ACHN (cell line): Measurements from ENCODE around the gene AIPL1.
A peak's percentile ranks its signal among the peaks of the same experiment; 100 is the strongest.
"Not testable (repeated sequence)": the region's sequence is repeated elsewhere in the genome, so short reads cannot be mapped to it uniquely, and the experiment has no call there.

Experiments
- DNase-seq: peaks from one replicate; pipeline ENCODE4 v3.0.0-alpha.2; 2015
- in situ Hi-C: cut with HindIII; loops from 2 replicates; pipeline ENCODE4 v1.10.0; 2017; ENCODE audit warnings: low sequenced_read_pairs, low pct_ligation_motif_present, low pct_unique_long_range_greater_than_20kb

Gene AIPL1

GRCh38 chr17:6435051-6435450, at the start of gene AIPL1:
Gene AIPL1, minus strand, starts transcription at chr17:6435121. Its CDS starts 17 bp downstream, at chr17:6435104.
- DNase-seq = no peak
- in situ Hi-C loops = no loop called here

GRCh38 chr17:6483507-6483906, 48.6 kb upstream of the AIPL1 start:
- DNase-seq = no peak
- in situ Hi-C loops = no loop called here

DNA sequence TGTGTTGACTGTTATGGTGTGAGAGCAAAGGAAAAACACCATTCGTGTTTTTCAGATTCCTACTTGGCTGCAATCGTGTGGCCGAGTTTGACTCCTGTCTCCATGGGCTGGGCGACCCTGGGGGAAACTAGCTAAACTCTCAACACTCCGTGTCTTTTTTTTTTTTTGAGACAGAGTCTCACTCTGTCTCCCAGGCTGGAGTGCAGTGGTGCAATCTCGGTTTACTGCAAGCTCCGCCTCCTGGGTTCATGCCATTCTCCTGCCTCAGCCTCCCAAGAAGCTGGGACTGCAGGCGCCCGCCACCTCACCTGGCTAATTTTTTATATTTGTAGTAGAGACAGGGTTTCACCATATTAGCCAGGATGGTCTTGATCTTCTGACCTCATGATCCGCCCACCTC, 47.9 kb upstream of the AIPL1 start:
- DNase-seq, in situ Hi-C loops: not testable (repeated sequence)

DNA sequence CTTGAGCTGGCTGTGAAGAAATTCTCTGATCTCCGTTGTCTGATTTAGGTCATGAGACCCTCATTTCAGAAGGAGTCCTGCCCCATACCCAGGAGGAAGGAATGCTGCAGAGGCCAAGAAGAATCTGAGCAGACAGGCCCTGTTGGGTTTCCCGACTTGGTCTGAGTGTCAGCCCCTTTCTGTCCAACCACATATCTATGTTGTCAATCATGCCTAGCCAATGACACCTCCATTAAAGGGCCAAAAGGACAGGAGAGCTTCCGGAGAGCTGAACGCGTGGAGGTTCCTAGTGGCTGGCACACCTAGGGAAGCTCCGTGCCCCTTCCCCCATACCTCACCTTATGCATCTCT, 47.2 kb upstream of the AIPL1 start:
- DNase-seq = no peak
- in situ Hi-C loops = no loop called here

DNA sequence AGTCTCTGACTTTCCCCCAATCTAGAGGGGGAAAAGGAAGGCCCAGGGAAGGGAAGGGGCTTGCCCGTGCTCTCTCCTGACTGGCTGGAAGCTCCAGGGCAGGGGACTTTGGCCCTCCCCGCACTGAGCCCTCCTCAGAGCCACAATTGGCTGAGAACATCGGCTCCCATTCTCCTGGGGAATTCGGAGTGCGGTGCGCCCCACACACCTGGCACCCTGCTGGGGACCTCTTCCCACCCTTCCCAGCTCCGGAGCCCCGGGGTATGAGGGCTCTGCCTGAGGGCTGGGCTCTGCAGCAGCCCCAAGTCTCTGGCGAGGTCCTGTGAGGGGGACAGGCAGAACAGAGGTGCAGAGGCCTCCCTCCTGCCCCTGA, 45.4 kb upstream of the AIPL1 start:
- in situ Hi-C loops = no loop called here
- DNase-seq = no peak

DNA sequence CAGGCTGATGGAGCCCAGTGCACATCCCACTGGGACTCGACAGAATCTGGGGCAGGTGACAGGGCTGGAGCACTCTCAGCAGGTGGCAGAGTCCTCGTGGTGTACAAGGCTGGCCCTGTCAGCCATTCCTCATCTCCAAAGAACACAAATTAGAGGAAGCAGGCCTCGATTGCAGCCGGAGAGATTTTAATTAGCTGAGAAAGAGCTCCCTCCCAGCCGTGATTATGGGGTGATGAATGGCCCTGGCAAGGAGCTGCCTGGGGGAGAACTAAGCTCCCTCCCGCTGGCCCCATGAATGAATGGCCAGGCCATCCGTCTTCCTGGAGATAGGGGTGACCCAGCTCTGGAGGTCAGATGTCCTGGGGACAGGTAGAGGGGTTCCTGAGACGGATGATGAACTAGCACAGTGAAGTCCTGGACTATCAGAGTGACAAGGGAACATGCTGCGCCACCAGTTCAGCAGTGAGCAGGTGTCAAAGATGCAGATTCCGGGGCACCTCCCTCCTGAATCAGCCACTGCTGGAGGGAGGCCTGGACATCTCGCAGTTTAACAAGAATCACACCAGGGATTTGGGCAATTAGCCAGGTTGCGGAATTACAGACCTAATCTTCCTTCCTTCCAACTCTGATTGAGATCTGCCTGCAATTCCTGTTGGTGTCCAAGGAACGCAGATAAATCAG, 44.8 kb upstream of the AIPL1 start:
- in situ Hi-C loops = no loop called here
- DNase-seq = no peak

DNA sequence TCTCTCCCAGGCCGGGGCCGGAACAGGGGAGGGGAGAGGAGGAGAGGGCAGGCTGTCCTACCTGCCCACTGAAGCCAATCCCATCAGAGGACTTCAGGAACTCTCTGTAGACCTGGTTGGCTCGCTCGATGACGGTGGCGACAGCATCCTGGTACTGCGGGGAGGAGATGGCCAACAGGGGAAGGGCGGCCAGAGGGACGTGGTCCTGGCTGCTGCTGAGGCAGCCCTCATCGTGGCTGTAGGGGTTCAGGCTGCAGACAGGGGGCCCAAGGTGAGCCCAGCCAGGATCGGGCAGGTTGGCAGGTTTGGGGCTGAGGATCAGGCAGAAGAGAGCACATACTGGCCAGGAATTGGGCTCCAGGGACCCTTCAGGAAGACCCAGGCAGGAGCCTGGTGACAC, 43.6 kb upstream of the AIPL1 start:
- DNase-seq = no peak
- in situ Hi-C loops = no loop called here

DNA sequence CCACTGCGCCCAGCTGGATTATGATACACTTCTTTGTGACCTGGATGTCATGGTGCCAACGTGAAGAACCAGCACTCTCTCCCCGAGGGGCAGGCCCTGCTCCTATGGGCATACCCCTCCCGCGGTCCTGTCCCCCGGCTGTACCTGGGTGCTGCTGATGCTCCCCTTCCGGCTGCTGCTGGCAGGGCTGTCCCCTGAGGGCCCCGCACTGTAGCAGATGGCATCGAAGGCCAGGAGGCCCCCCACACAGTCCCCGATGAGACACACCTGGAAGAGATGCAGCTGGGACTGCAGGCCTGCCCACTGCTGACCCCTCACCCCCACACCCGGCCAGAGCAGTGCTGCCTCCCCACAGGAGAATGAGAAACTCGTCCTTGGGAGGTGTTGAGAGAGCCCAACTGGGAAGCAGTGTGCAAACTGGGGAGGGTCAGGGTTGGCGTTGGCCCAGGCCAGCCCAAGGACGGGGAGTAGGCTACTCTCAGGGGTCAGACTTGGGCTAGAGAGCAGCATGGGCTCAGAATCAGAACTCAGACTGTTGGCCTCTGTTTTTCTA, 43.0 kb upstream of the AIPL1 start:
- no peak for DNase-seq
- in situ Hi-C loops = no loop called here

DNA sequence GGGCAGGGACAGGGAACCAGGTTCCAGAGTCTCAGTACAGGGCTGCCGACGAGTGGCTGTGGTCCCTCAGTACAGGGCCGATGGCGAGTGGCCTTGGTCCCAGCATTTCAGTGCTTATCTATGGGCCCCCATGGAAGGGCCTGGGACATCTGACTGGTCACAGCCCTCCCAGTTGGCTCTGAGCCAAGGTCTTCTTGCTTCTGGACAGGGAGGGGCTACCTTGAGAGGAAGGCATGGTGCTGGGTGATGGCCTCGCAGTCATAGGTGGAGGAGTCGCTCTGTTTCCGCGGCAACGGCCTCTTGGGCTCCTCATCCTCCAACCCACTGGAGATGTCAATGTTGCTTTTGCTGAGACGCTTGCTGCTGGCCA, 41.9 kb upstream of the AIPL1 start:
- in situ Hi-C loops = no loop called here

GRCh38 chr17:6476076-6476809, 41.3 kb upstream of the AIPL1 start:
- in situ Hi-C loops = no loop called here
- DNase-seq = no peak

More for the DNA sequence above, 41.9 kb upstream of the AIPL1 start:
- no peak for DNase-seq

DNA sequence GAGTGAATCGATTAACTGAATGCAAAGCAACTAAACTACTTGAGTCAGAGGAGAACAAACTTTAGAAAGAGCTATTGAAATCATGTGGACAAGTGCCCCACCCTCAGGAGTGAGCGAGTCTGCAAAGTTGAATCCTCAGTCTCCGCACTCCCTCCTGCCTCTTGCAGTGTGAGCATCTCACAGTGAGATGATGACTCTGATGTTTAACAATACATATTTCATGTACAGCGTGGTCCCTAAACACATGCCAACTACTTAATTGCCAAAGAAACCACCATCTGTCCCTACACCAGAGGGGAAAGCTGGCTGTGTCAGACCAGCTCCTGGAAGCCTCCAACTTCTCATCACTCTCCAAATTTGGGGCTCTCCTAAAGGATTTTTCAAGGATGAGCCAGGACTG, 40.5 kb upstream of the AIPL1 start:
- in situ Hi-C loops = no loop called here
- DNase-seq = no peak

DNA sequence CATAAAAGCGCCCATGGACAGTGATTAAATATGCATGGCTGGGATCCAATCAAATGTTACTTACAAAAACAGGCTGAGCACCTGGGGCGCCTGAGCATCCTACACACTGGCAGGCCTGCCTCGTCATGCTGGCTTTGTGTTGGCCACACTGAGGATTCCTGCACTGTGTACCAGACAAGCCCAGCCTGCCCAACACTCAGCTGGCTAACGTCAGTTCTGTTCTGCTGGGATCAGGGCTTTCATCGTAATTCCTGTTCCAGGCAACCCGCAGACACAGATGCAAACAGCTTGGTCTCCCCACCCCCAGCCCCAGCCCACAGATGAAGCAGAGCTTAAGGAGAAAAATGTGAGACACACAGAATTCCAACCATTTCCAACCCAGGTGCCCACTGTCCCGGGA, 40.0 kb upstream of the AIPL1 start:
- in situ Hi-C loops = no loop called here

GRCh38 chr17:6474376-6474775, 39.5 kb upstream of the AIPL1 start:
- in situ Hi-C loops = no loop called here

More for the DNA sequence above, 40.0 kb upstream of the AIPL1 start:
- DNase-seq = no peak

DNA sequence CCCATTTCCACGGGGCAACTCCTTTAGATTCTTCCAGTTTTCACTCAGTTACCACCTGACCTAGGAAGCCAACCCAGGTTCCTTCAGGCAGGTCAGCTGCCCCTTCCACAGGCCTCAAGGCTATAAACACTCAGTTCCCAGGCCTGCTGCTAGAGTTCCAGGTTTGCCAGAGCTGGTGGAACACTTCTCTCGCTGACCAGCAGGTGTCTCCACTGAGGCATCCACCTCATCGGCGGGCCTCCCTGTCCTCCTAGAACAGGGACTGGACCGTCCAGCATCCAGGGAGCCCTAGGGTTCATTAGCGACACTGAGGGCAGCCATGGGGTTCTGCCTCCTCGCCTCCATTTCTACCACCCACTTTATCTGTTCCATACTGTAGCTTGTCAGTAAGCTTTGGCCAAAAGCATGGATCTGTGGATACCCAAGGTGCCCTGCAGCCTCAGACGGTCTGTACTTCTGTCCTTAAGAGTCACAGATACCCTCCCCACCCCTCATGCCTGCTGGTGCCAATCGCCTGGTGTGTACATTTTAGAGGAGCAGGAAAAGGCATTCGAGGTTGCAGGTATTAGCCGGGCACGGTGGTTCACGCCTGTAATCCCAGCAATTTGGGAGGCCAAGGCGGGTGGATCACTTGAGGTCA, 38.3 kb upstream of the AIPL1 start:
- peak; percentile 80 for DNase-seq
- in situ Hi-C loops = no loop called here

More at GRCh38 chr17:6474376-6474775, 39.5 kb upstream of the AIPL1 start:
- DNase-seq = no peak

DNA sequence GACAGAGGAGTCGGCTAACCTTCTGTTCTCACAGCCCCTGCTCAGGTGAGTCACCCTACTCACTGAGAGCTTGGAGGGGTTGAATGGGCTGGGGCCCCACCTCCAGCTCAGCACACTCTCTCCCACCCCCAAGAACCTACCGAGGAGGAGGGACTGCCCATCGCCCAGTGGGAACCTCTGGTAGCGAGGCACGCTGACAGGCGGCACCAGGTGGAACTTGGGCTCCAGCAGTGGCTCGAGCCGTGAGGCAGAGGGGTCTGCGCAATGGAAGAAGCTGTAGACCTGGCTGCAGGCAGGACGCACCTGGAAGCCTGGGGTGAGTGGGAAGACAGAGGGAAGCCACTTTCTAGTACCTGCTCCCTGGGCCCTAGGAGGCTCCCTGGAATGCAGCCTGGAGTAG, 37.6 kb upstream of the AIPL1 start:
- no peak for DNase-seq
- in situ Hi-C loops = no loop called here

DNA sequence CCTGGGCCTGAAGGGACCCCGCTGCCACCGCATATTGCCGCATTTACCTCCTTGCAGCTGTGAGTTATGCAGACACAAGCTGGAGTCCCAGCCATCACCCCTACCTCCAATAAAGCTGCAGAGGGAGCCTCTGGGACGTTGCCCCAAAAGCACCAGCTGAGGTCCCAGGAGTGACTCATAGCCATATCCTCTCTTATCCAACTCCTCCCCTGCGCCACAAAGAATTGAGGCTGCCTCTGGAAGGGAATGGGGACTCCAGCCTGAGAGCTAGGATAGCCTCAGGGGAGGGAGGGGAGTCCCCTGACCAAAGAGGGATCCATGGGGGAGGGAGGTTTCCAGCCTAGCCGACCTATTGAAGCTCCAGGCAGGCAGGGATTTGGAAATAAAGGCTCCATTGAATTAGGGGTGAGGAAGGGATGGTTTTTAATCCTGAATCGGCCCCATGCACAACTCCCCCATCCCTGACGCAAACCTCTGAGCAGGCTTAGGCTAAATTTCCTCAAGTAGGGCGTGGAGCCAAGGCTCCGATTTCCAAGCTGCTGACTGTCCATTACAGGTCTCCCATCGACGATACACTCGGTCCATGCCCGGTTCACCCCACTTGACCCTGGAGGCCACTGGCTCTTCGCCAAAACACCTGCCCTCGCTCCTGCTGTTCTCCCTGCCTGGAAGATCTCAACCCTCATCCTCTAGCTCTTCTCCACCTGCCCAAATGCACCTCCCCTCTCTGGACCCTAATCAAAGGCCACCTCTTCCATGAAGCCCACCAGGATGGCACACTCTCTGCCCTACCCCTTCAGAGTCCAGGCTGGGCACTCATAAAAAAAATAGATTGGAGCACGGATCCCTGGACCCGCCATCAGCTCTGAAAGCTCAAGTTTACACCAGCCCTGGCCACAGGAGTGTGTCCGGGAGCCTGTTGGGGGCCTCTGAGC, 36.9 kb upstream of the AIPL1 start:
- in situ Hi-C loops = no loop called here
- DNase-seq = peak; percentile 89

GRCh38 chr17:6470751-6471521, 36.0 kb upstream of the AIPL1 start:
- DNase-seq = peak; percentile 15
- in situ Hi-C loops = no loop called here

GRCh38 chr17:6470146-6470718, 35.3 kb upstream of the AIPL1 start:
- in situ Hi-C loops = no loop called here

More at GRCh38 chr17:6470146-6470718, 35.3 kb upstream of the AIPL1 start:
- no peak for DNase-seq
